Neuronal stem cell (in vitro differentiated cells): ENCODE measurements around the gene LMF1.

ENCODE experiments used
- DNase-seq: peaks from one replicate; pipeline ENCODE4 v3.0.0-alpha.2; 2013; ENCODE audit warnings: low spot score
- H2AFZ ChIP-seq: one replicate; pipeline ENCODE4 v1.6.1; 2013; ENCODE audit warnings: mild to moderate bottlenecking, low read length, inconsistent platforms
- H2AK5ac ChIP-seq: 2 replicates; pipeline ENCODE4 v1.6.1; 2013; ENCODE audit warnings: low read depth, mild to moderate bottlenecking, inconsistent platforms, low read length, moderate library complexity, mixed read lengths
- H2BK120ac ChIP-seq: 2 replicates; pipeline ENCODE4 v1.6.1; 2013; ENCODE audit warnings: low read depth, mild to moderate bottlenecking, inconsistent platforms, low read length, moderate library complexity, mixed read lengths
- H2BK12ac ChIP-seq: one replicate; pipeline ENCODE4 v1.6.1; 2013; ENCODE audit warnings: low read length, inconsistent platforms
- H2BK15ac ChIP-seq: 2 replicates; pipeline ENCODE4 v1.6.1; 2013; ENCODE audit warnings: mild to moderate bottlenecking, low read length, inconsistent platforms, mixed read lengths
- H2BK5ac ChIP-seq: one replicate; pipeline ENCODE4 v1.6.1; 2013; ENCODE audit warnings: inconsistent platforms, mild to moderate bottlenecking, low read length, moderate library complexity
- H3K14ac ChIP-seq: one replicate; pipeline ENCODE4 v1.6.1; 2013; ENCODE audit warnings: low read length, inconsistent platforms
- H3K18ac ChIP-seq: 2 replicates; pipeline ENCODE4 v1.6.1; 2013; ENCODE audit warnings: low read length, inconsistent platforms
- H3K23ac ChIP-seq: 2 replicates; pipeline ENCODE4 v1.6.1; 2013; ENCODE audit warnings: low read depth, mild to moderate bottlenecking, mixed read lengths, low read length, inconsistent platforms; ENCODE audit not compliant: poor library complexity
- H3K27ac ChIP-seq: replicated peaks from 3 replicates; pipeline ENCODE4 v1.5.1; 2013; ENCODE audit warnings: low read length, inconsistent platforms
- H3K27me3 ChIP-seq, 3 experiments: 2 replicates each; pipeline ENCODE4 v1.6.1; 2013; ENCODE audit warnings: low read length in 3 of 3, mild to moderate bottlenecking in 2 of 3, inconsistent platforms in 1 of 3, low read depth in 1 of 3, mixed read lengths in 1 of 3, moderate library complexity in 1 of 3; ENCODE audit not compliant: control insufficient read depth in 3 of 3, insufficient read depth in 3 of 3
- H3K36me3 ChIP-seq, 2 donors: replicated peaks in 1 of 2; 2 replicates each; pipeline ENCODE4 v1.6.1; 2013; ENCODE audit warnings: low read length in 2 of 2; ENCODE audit not compliant: control insufficient read depth in 2 of 2, insufficient read depth in 2 of 2
- H3K4ac ChIP-seq: 2 replicates; pipeline ENCODE4 v1.6.1; 2013; ENCODE audit warnings: inconsistent platforms, mild to moderate bottlenecking, low read length, moderate library complexity
- H3K4me1 ChIP-seq, 2 donors: 1 replicate in 1 of 2; 2 replicates in 1 of 2; pipeline ENCODE4 v1.6.1; 2013; ENCODE audit warnings: low read length in 2 of 2, low read depth in 1 of 2; ENCODE audit not compliant: control insufficient read depth in 2 of 2, insufficient read depth in 1 of 2
- H3K4me2 ChIP-seq: one replicate; pipeline ENCODE4 v1.6.1; 2013; ENCODE audit warnings: mild to moderate bottlenecking, low read length, inconsistent platforms; ENCODE audit not compliant: insufficient read depth, poor library complexity, severe bottlenecking
- H3K4me3 ChIP-seq, 2 donors: 2 replicates each; pipeline ENCODE4 v1.5.1; 2013; ENCODE audit warnings: low read length in 2 of 2, mild to moderate bottlenecking in 2 of 2, inconsistent platforms in 1 of 2, moderate library complexity in 1 of 2
- H3K79me1 ChIP-seq: one replicate; pipeline ENCODE4 v1.6.1; 2013; ENCODE audit warnings: low read depth, mild to moderate bottlenecking, inconsistent platforms, low read length, moderate library complexity
- H3K9ac ChIP-seq: one replicate; pipeline ENCODE4 v1.6.1; 2013; ENCODE audit warnings: mild to moderate bottlenecking, low read depth, low read length, inconsistent platforms; ENCODE audit not compliant: poor library complexity
- H3K9me3 ChIP-seq, 2 donors: replicated peaks in 1 of 2; 2 replicates each; pipeline versions ENCODE3 to v1.6.1; 2013; ENCODE audit warnings: low read length in 2 of 2, mild to moderate bottlenecking in 2 of 2, inconsistent platforms in 1 of 2, low read depth in 1 of 2, mixed read lengths in 1 of 2, moderate library complexity in 1 of 2; ENCODE audit not compliant: control insufficient read depth in 2 of 2, insufficient read depth in 1 of 2
- H4K8ac ChIP-seq: one replicate; pipeline ENCODE4 v1.6.1; 2013; ENCODE audit warnings: low read depth, mild to moderate bottlenecking, inconsistent platforms, low read length, moderate library complexity
- H4K91ac ChIP-seq: one replicate; pipeline ENCODE4 v1.6.1; 2013; ENCODE audit warnings: low read length, low read depth, mild to moderate bottlenecking, inconsistent platforms; ENCODE audit not compliant: poor library complexity
- WGBS, 2 donors: extraction: QIAGEN DNeasy Blood & Tissue Kit; methylation state at CpG; one replicate each; pipeline ENCODE4 v1.1.7; 2013; ENCODE audit warnings: missing lambda C conversion rate in 2 of 2, mixed read lengths in 1 of 2; ENCODE audit not compliant: insufficient read length in 2 of 2, insufficient replicate concordance in 1 of 2; ENCODE audit errors: extremely low coverage in 2 of 2; 5-methylcytosine and 5-hydroxymethylcytosine counted together

LMF1 gene

GRCh38 chr16:885391-885790, 85.4 kb downstream of the LMF1 start:
- Histone ChIP-seq H3K4me1 (peaks cover 2 to 12% of the 10 kb centered on the region in 2 donors), H3K23ac (no peak overlapping the region), H4K91ac (no peak overlapping the region), H3K4me2 (no peak overlapping the region), H3K4ac (no peak overlapping the region), H3K18ac (no peak overlapping the region), H2BK15ac (no peak overlapping the region), H3K27me3 (no peaks in the 10 kb centered on the region), H3K14ac (no peak overlapping the region), H3K36me3 (no peaks in the 10 kb centered on the region), H2BK120ac (no peak overlapping the region), H2AK5ac (no peak overlapping the region), H3K79me1 (no peaks in the 10 kb centered on the region), H3K9me3 (peaks cover 0 to 19% of the 10 kb centered on the region in 2 donors), H4K8ac (no peak overlapping the region), H2BK5ac (no peak overlapping the region), H2AFZ (no peak overlapping the region), H3K4me3 (no peak overlapping the region), H2BK12ac (no peak overlapping the region), H3K9ac (no peak overlapping the region), H3K27ac (no peak overlapping the region)
- no peak for DNase-seq
- no CpG with 5 or more reads among the region's 11 CpGs for WGBS, 2 donors

DNA sequence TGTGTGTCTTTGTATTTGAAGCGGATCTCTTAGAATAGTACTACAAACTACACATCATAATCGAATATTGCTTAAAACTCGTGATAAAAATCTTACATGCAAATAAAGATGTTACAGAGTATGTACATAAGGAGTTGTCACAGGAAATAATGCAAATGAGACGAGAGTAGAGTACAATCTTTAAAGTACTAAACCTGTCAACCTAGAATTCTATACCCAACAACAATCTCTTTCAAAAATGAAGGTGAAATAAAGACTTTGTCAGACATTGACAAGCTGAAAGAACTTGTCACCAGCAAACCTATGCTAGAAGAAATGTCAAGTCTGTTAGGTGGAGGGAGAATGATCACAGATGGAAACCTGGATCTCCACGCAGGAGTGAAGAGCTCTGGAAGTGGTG, 86.6 kb downstream of the LMF1 start:
- WGBS, 2 donors: no CpG with 5 or more reads among the region's 5 CpGs

DNA sequence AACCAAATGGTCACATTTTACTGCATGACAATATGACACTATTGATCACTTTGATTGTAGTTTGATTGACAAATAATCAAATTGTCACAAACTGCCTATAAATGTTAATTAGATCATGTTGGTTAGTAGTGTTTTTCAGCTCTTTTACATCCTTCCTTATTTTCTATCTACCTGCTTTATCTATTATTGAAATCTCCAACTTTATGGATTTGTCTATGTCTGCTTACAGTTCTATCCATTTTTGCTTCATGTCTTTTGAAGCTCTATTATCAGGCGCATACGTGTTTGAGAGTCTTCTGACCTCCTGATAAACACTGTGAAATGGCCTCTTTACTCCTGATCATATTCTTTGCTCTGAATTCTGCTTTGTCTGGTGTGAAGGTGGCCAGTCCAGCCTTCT, 87.0 kb downstream of the LMF1 start:
- Histone ChIP-seq H3K4me3 (no peak overlapping the region), H2AK5ac (no peak overlapping the region), H3K9me3 (peaks cover 0 to 19% of the 10 kb centered on the region in 2 donors), H3K18ac (no peak overlapping the region), H4K8ac (no peak overlapping the region), H3K27me3 (no peaks in the 10 kb centered on the region), H3K23ac (no peak overlapping the region), H3K4me1 (peaks cover 0 to 10% of the 10 kb centered on the region in 2 donors), H4K91ac (no peak overlapping the region), H2AFZ (no peak overlapping the region), H3K4ac (no peak overlapping the region), H2BK5ac (no peak overlapping the region), H2BK15ac (no peak overlapping the region), H3K27ac (no peak overlapping the region), H2BK12ac (no peak overlapping the region), H3K4me2 (no peak overlapping the region), H3K9ac (no peak overlapping the region), H3K36me3 (no peaks in the 10 kb centered on the region), H3K79me1 (no peaks in the 10 kb centered on the region), H3K14ac (no peak overlapping the region), H2BK120ac (no peak overlapping the region)
- no peak for DNase-seq
- no CpG with 5 or more reads among the region's 2 CpGs for WGBS, 2 donors

More for the DNA sequence above, 86.6 kb downstream of the LMF1 start:
- no peaks in the 10 kb centered on the region for H3K27me3 ChIP-seq
- H3K14ac ChIP-seq: no peak overlapping the region
- no peak overlapping the region for H3K9ac ChIP-seq
- H2AFZ ChIP-seq: no peak overlapping the region
- H4K8ac ChIP-seq: no peak overlapping the region
- no peak overlapping the region for H4K91ac ChIP-seq
- H2BK15ac ChIP-seq: no peak overlapping the region
- H2BK12ac ChIP-seq: no peak overlapping the region
- H2BK5ac ChIP-seq: no peak overlapping the region
- DNase-seq: no peak
- H3K18ac ChIP-seq: no peak overlapping the region
- H3K4me2 ChIP-seq: no peak overlapping the region
- peaks cover 0 to 10% of the 10 kb centered on the region in 2 donors for H3K4me1 ChIP-seq
- no peak overlapping the region for H3K4me3 ChIP-seq
- no peak overlapping the region for H2AK5ac ChIP-seq
- no peak overlapping the region for H2BK120ac ChIP-seq
- no peaks in the 10 kb centered on the region for H3K79me1 ChIP-seq
- H3K27ac ChIP-seq: no peak overlapping the region
- no peaks in the 10 kb centered on the region for H3K36me3 ChIP-seq
- H3K23ac ChIP-seq: no peak overlapping the region
- H3K4ac ChIP-seq: no peak overlapping the region
- H3K9me3 ChIP-seq: peaks cover 0 to 19% of the 10 kb centered on the region in 2 donors

DNA sequence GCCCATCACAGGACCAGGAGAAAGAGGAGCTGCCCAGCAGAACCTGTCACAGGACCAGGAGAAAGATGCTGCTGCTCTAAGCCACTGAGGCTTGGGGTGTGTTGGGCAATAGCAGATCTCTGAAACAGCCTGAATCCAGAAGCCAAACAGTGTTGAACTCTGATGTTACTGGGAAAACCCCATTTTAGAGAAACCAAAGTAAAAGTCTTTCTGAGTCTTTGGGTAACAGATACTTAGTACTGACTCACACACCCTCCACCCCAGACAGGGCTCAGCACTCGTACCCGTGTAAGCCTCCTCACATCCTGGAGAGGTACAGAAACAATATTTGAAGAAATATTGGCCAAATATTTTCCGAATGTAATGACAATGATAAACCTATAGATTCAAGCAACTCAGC, 87.4 kb downstream of the LMF1 start:
- H2AFZ ChIP-seq: no peak overlapping the region
- H3K27ac ChIP-seq: no peak overlapping the region
- H2BK12ac ChIP-seq: no peak overlapping the region
- H3K27me3 ChIP-seq: no peaks in the 10 kb centered on the region
- no peak overlapping the region for H2AK5ac ChIP-seq
- H3K4me1 ChIP-seq: peaks cover 0 to 10% of the 10 kb centered on the region in 2 donors
- H3K4me2 ChIP-seq: no peak overlapping the region
- no peak overlapping the region for H3K18ac ChIP-seq
- H3K9ac ChIP-seq: no peak overlapping the region
- no peak overlapping the region for H4K8ac ChIP-seq
- H3K9me3 ChIP-seq: peaks cover 0 to 19% of the 10 kb centered on the region in 2 donors
- WGBS, 2 donors: no CpG with 5 or more reads among the region's 3 CpGs
- H2BK15ac ChIP-seq: no peak overlapping the region
- H2BK5ac ChIP-seq: no peak overlapping the region
- no peaks in the 10 kb centered on the region for H3K36me3 ChIP-seq
- H4K91ac ChIP-seq: no peak overlapping the region
- no peak overlapping the region for H2BK120ac ChIP-seq
- no peak for DNase-seq
- H3K79me1 ChIP-seq: no peaks in the 10 kb centered on the region
- H3K23ac ChIP-seq: no peak overlapping the region
- H3K4me3 ChIP-seq: no peak overlapping the region
- H3K4ac ChIP-seq: no peak overlapping the region
- no peak overlapping the region for H3K14ac ChIP-seq
